IMR-90 (cell line): Measurements from ENCODE around the gene PGC. TPM values are rescaled to one million over a fixed set of nuclear protein-coding genes. Genes with fewer than 3 reads are reported as not detected.

Experiments
- ATAC-seq: fragments of 200-7000 bp; cut with Tn5 transposase; 2 replicates; pipeline ENCODE4 v1.9.1; 2020; ENCODE audit warnings: low read depth, mild to moderate bottlenecking, moderate library complexity
- BruUV-seq: library from RNA; stranded (reverse); fragments of 400-500 nt; replicated peaks from 2 replicates; lab custom pipeline; 2021; lab: Mats Ljungman, UMichigan
- CTCF ChIA-PET: fragments of 300-600 bp; formaldehyde crosslinking; extraction: SDS; loops from one replicate; lab custom pipeline; 2021; ENCODE audit warnings: antibody characterized with exemption; lab: Yijun Ruan, JAX
- POLR2A ChIA-PET: fragments of 300-600 bp; sonication (Branson Sonifier 250); formaldehyde crosslinking; loops from one replicate; lab custom pipeline; 2022; ENCODE audit warnings: antibody characterized with exemption; ENCODE audit not compliant: unreplicated experiment; lab: Charles Lee
- DNase-seq: peaks from one replicate; pipeline ENCODE4 v3.0.0; 2013
- H2AFZ ChIP-seq: replicated peaks from 2 replicates; pipeline ENCODE3; 2013; ENCODE audit warnings: low read length, mild to moderate bottlenecking; ENCODE audit not compliant: poor library complexity
- H2AK5ac ChIP-seq: 2 replicates; pipeline ENCODE4 v1.6.1; 2013; ENCODE audit warnings: low read depth, low read length, inconsistent platforms
- H2AK9ac ChIP-seq: replicated peaks from 2 replicates; pipeline ENCODE3; 2013; ENCODE audit warnings: mild to moderate bottlenecking, low read depth, low read length, moderate library complexity; ENCODE audit not compliant: poor library complexity
- H2BK120ac ChIP-seq: 2 replicates; pipeline ENCODE4 v1.6.1; 2013; ENCODE audit warnings: low read depth, low read length, inconsistent platforms
- H2BK15ac ChIP-seq: 3 replicates; pipeline ENCODE4 v1.6.1; 2013; ENCODE audit warnings: low read depth, low read length, inconsistent platforms
- H2BK20ac ChIP-seq: 2 replicates; pipeline ENCODE4 v1.6.1; 2013; ENCODE audit warnings: low read depth, mild to moderate bottlenecking, inconsistent platforms, low read length, moderate library complexity
- H2BK5ac ChIP-seq: 2 replicates; pipeline ENCODE4 v1.6.1; 2013; ENCODE audit warnings: mild to moderate bottlenecking, low read depth, low read length, inconsistent platforms; ENCODE audit not compliant: poor library complexity, severe bottlenecking
- H3K14ac ChIP-seq: replicated peaks from 2 replicates; pipeline ENCODE4 v1.6.1; 2013; ENCODE audit warnings: low read depth, low read length, inconsistent platforms
- H3K18ac ChIP-seq: 2 replicates; pipeline ENCODE4 v1.6.1; 2013; ENCODE audit warnings: low read depth, low read length, control low read depth
- H3K23ac ChIP-seq: 2 replicates; pipeline ENCODE4 v1.6.1; 2013; ENCODE audit warnings: low read depth, low read length, inconsistent platforms
- H3K27ac ChIP-seq: 2 replicates; pipeline ENCODE4 v1.5.1; 2013; ENCODE audit warnings: mild to moderate bottlenecking, control low read depth, low read length; ENCODE audit not compliant: insufficient read depth
- H3K27me3 ChIP-seq: 2 replicates; pipeline ENCODE4 v1.6.1; 2013; ENCODE audit warnings: low read length; ENCODE audit not compliant: control insufficient read depth, insufficient read depth
- H3K36me3 ChIP-seq: 2 replicates; pipeline ENCODE4 v1.6.1; 2013; ENCODE audit warnings: low read length, mixed read lengths; ENCODE audit not compliant: control insufficient read depth, insufficient read depth
- H3K4ac ChIP-seq: 2 replicates; pipeline ENCODE4 v1.6.1; 2013; ENCODE audit warnings: low read depth, low read length, inconsistent platforms
- H3K4me1 ChIP-seq: 2 replicates; pipeline ENCODE4 v1.6.1; 2013; ENCODE audit warnings: low read length, mixed read lengths; ENCODE audit not compliant: control insufficient read depth, insufficient read depth
- H3K4me2 ChIP-seq: 2 replicates; pipeline ENCODE4 v1.6.1; 2013; ENCODE audit warnings: low read depth, mild to moderate bottlenecking, control low read depth, low read length, moderate library complexity
- H3K4me3 ChIP-seq: 2 replicates; pipeline ENCODE4 v1.5.1; 2013; ENCODE audit warnings: low read depth, mild to moderate bottlenecking, control low read depth, low read length, moderate library complexity; ENCODE audit not compliant: insufficient read depth
- H3K56ac ChIP-seq: 2 replicates; pipeline ENCODE4 v1.6.1; 2013; ENCODE audit warnings: low read length, inconsistent platforms; ENCODE audit not compliant: insufficient read depth; ENCODE audit errors: extremely low read depth
- H3K79me1 ChIP-seq, 2 experiments: 2 replicates each; pipeline ENCODE4 v1.6.1; 2013; ENCODE audit warnings: low read length in 2 of 2, inconsistent platforms in 1 of 2, low read depth in 1 of 2
- H3K9ac ChIP-seq: 2 replicates; pipeline ENCODE4 v1.6.1; 2013; ENCODE audit warnings: low read depth, low read length, control low read depth
- H3K9me1 ChIP-seq: 2 replicates; pipeline ENCODE4 v1.6.1; 2013; ENCODE audit warnings: low read length, inconsistent platforms; ENCODE audit not compliant: insufficient read depth
- H3K9me3 ChIP-seq: 2 replicates; pipeline ENCODE4 v1.6.1; 2013; ENCODE audit warnings: low read length; ENCODE audit not compliant: control insufficient read depth, insufficient read depth
- H4K20me1 ChIP-seq: 2 replicates; pipeline ENCODE4 v1.6.1; 2013; ENCODE audit warnings: low read length, inconsistent platforms; ENCODE audit not compliant: insufficient read depth
- H4K5ac ChIP-seq: 2 replicates; pipeline ENCODE4 v1.6.1; 2013; ENCODE audit warnings: mild to moderate bottlenecking, low read depth, low read length, control low read depth
- H4K8ac ChIP-seq, 2 experiments: 2 replicates each; pipeline ENCODE4 v1.6.1; 2013; ENCODE audit warnings: low read depth in 2 of 2, low read length in 2 of 2, control low read depth in 1 of 2, inconsistent platforms in 1 of 2
- H4K91ac ChIP-seq: 2 replicates; pipeline ENCODE4 v1.6.1; 2013; ENCODE audit warnings: low read depth, low read length, inconsistent platforms; ENCODE audit not compliant: insufficient read depth
- CEBPB ChIP-seq: IDR thresholded peaks from 2 replicates; pipeline ENCODE4 v1.6.1; 2012; ENCODE audit warnings: low read depth, low read length, improper control_type of control experiment
- CHD1 ChIP-seq: IDR thresholded peaks from 2 replicates; pipeline ENCODE4 v1.6.1; 2012; ENCODE audit warnings: low read depth, low read length, improper control_type of control experiment
- CTCF ChIP-seq: conservative IDR thresholded peaks from 2 replicates; pipeline ENCODE4 v1.5.1; 2012; ENCODE audit warnings: mild to moderate bottlenecking, low read depth, low read length, improper control_type of control experiment
- ELK1 ChIP-seq: fragments of 150-350 bp; IDR thresholded peaks from 2 replicates; pipeline ENCODE4 v1.6.1; 2016; ENCODE audit warnings: low read depth, mild to moderate bottlenecking, low read length, moderate library complexity, borderline replicate concordance
- FOS ChIP-seq: fragments of 150-350 bp; IDR thresholded peaks from 2 replicates; pipeline ENCODE4 v1.6.1; 2016; ENCODE audit warnings: low read depth, low read length
- MAZ ChIP-seq: IDR thresholded peaks from 2 replicates; pipeline ENCODE4 v1.6.1; 2012; ENCODE audit warnings: low read depth, mild to moderate bottlenecking, low read length, improper control_type of control experiment, moderate library complexity, borderline replicate concordance
- MXI1 ChIP-seq: IDR thresholded peaks from 2 replicates; pipeline ENCODE4 v1.6.1; 2012; ENCODE audit warnings: low read depth, mild to moderate bottlenecking, low read length, moderate library complexity, borderline replicate concordance
- RAD21 ChIP-seq: IDR thresholded peaks from 2 replicates; pipeline ENCODE4 v1.6.1; 2012; ENCODE audit warnings: low read length, improper control_type of control experiment
- RFX5 ChIP-seq: IDR thresholded peaks from 2 replicates; pipeline ENCODE4 v1.8.0; 2012; ENCODE audit warnings: low read depth, mild to moderate bottlenecking, low read length, moderate library complexity
- WGBS, 2 experiments: methylation state at CpG; one replicate each; pipeline versions ENCODE4 v1.1.5 to v1.1.7; 2013; ENCODE audit warnings: missing lambda C conversion rate in 2 of 2; ENCODE audit not compliant: insufficient read length in 1 of 2; ENCODE audit errors: extremely low coverage in 2 of 2; 5-methylcytosine and 5-hydroxymethylcytosine counted together
- dilution Hi-C: fragments of 300-500 bp; cut with HindIII; formaldehyde crosslinking; loops from one replicate; pipeline ENCODE4 v1.14.3; 2018; ENCODE audit warnings: low sequenced_read_pairs; ENCODE audit not compliant: unreplicated experiment
- in situ Hi-C: fragments of 300-500 bp; cut with MboI; formaldehyde crosslinking; loops from 3 replicates; pipeline ENCODE4 v1.14.3; 2019; ENCODE audit warnings: low sequenced_read_pairs, inconsistent platforms, mixed read lengths
- intact Hi-C: fragments of 100-400 bp; cut with micrococcal nuclease; formaldehyde crosslinking; loops from 2 replicates; pipeline ENCODE4 v1.10.0; 2022
- polyA plus RNA-seq, 3 experiments: library from polyadenylated mRNA; depleted of rRNA; stranded (reverse); fragments of >200 nt; gene quantifications; 2 replicates each; pipeline ENCODE4 v1.2.3, GENCODE V29; 2012; ENCODE audit warnings: low replicate concordance in 1 of 3
- total RNA-seq: library from RNA; depleted of rRNA; stranded (reverse); fragments of >200 nt; gene quantifications from 2 replicates; pipeline ENCODE4 v1.2.3, GENCODE V29; 2012

Gene PGC
- total and polyA plus RNA-seq, 2 of the 4 experiments (the other 2 are of a cell fraction), result not detected

GRCh38 chr6:41713159-41713649 lies 34.0 kb downstream of the PGC start:
- H3K56ac ChIP-seq, result no peak overlapping the region
- H3K23ac ChIP-seq, result no peak overlapping the region
- ATAC-seq, result peak; percentile 56
- peaks cover 23% of the 10 kb centered on the region for H3K4me1 ChIP-seq
- in situ Hi-C loops (no loop called here), intact Hi-C loops (no loop called here), dilution Hi-C loops (no loop called here)
- H3K4me3 ChIP-seq, result no peak overlapping the region
- no peaks in the 10 kb centered on the region for H3K27me3 ChIP-seq
- no peak overlapping the region for H2BK15ac ChIP-seq
- ChIA-PET POLR2A (no interaction called here), CTCF (interaction anchor here (0.5 to 0.6 kb wide), 2 partner anchors 48 to 54 kb away, joined by 3 to 6 read pairs; no protein-coding TSS in a partner anchor)
- peaks cover 11% of the 10 kb centered on the region for H3K9me1 ChIP-seq
- no CpG with 5 or more reads among the region's 9 CpGs for WGBS, 2 experiments
- peak overlapping the region; percentile 40 for H2AFZ ChIP-seq
- no peak for TF ChIP-seq RFX5
- TF ChIP-seq ELK1, result no peak
- 0 out of 2 replicates have a peak, but pooled peaks have one; percentile 11 for TF ChIP-seq FOS
- TF ChIP-seq MXI1, result no peak
- no peak for TF ChIP-seq RAD21
- TF ChIP-seq MAZ, result no peak
- no peak for TF ChIP-seq CEBPB
- no peak for TF ChIP-seq CHD1
- TF ChIP-seq CTCF, result no peak
- no peak overlapping the region for H3K9ac ChIP-seq
- DNase-seq, result peak; percentile 45
- H2BK120ac ChIP-seq, result no peak overlapping the region
- no peak overlapping the region for H3K4ac ChIP-seq
- H2BK20ac ChIP-seq, result no peak overlapping the region
- BruUV-seq, result no TSS peak
- H2AK5ac ChIP-seq, result peak overlapping the region; percentile 21; the same call in 1 of the 2 replicates
- H3K36me3 ChIP-seq, result no peaks in the 10 kb centered on the region
- no peak overlapping the region for H4K8ac ChIP-seq
- peaks cover 0 to 5% of the 10 kb centered on the region in 2 experiments; a peak in 2 of 4 replicates for H3K79me1 ChIP-seq
- no peak overlapping the region for H3K18ac ChIP-seq
- peak overlapping the region; percentile 65 for H2AK9ac ChIP-seq
- no peak overlapping the region for H3K27ac ChIP-seq
- H2BK5ac ChIP-seq, result no peak overlapping the region
- no peak overlapping the region for H4K5ac ChIP-seq
- H3K14ac ChIP-seq, result no peak overlapping the region
- H3K4me2 ChIP-seq, result no peak overlapping the region
- H3K9me3 ChIP-seq, result no peaks in the 10 kb centered on the region
- no peak overlapping the region for H4K91ac ChIP-seq
- H4K20me1 ChIP-seq, result peaks cover 8% of the 10 kb centered on the region; the same call in 1 of the 2 replicates
